ENCODE measurements around the gene SRPX2. TPM values are rescaled to one million over a fixed set of nuclear protein-coding genes. Genes with fewer than 3 reads are reported as not detected.

The SRPX2 gene
- polyA plus RNA-seq, 3 donors = not detected

GRCh38 chrX:100647739-100648138 is 3.7 kb downstream of the SRPX2 start:
- no peak for DNase-seq
- Histone ChIP-seq H3K36me3 (replicated peaks in 1 of 2; ENCODE audit: control insufficient read depth in 1 of 2, insufficient read depth in 2 of 2, low read length in 2 of 2) (no peaks in the 10 kb centered on the region), H3K79me2 (ENCODE audit: insufficient read depth, low read length) (no peaks in the 10 kb centered on the region), H3K27me3 (ENCODE audit: control insufficient read depth in 2 of 2, insufficient read depth in 2 of 2, low read length in 2 of 2) (peaks cover 21 to 27% of the 10 kb centered on the region in 2 donors), H3K9ac (ENCODE audit: insufficient read depth, low read length, poor library complexity, severe bottlenecking) (no peak overlapping the region), H3K4me2 (replicated peaks; ENCODE audit: extremely low read depth, low read length, poor library complexity, severe bottlenecking) (no peak overlapping the region), H3K9me3 (replicated peaks in 1 of 2; ENCODE audit: control insufficient read depth in 1 of 2, insufficient read depth in 1 of 2, low read length in 2 of 2) (no peaks in the 10 kb centered on the region), H4K20me1 (ENCODE audit: insufficient read depth, low read length) (no peaks in the 10 kb centered on the region), H3K27ac (ENCODE audit: low read depth in 1 of 2, low read length in 2 of 2) (no peak overlapping the region), H3K4me1 (ENCODE audit: control insufficient read depth in 1 of 2, insufficient read depth in 2 of 2, low read length in 2 of 2) (peaks cover 0 to 3% of the 10 kb centered on the region in 2 donors), H2AFZ (ENCODE audit: insufficient read depth, low read depth, low read length, poor library complexity, severe bottlenecking) (no peak overlapping the region), H3K4me3 (replicated peaks in 1 of 3; ENCODE audit: low read depth in 2 of 3, low read length in 3 of 3) (no peak overlapping the region)
- Mint-ChIP-seq H3K4me3 (peak overlapping the region in 1 of 2 donors; percentile 53), H3K4me1 (peaks cover 7% of the 10 kb centered on the region), H3K27me3 (ENCODE audit: low read depth in 3 of 3) (peaks cover 18 to 42% (median 20%) of the 10 kb centered on the region in 3 donors), H3K27ac (no peak overlapping the region), H3K36me3 (no peaks in the 10 kb centered on the region), H3K9me3 (peaks cover 0 to 2% (median 0%) of the 10 kb centered on the region in 7 donors)
- no peak for TF ChIP-seq CTCF (IDR thresholded peaks at IDR 0.05)
- 80% methylated on average over 1 of the region's 2 CpGs for WGBS (ENCODE audit: insufficient coverage)
- intact Hi-C loops (cut with micrococcal nuclease) = no loop called here

- H3K9ac ChIP-seq (ENCODE audit: insufficient read depth, low read length, poor library complexity, severe bottlenecking) = no peak overlapping the region
- Mint-ChIP-seq H3K27ac (no peak overlapping the region), H3K9me3 (peaks cover 0 to 3% (median 0%) of the 10 kb centered on the region in 7 donors), H3K27me3 (ENCODE audit: low read depth in 3 of 3) (peaks cover 18 to 48% (median 22%) of the 10 kb centered on the region in 3 donors), H3K4me3 (no peak overlapping the region), H3K36me3 (no peaks in the 10 kb centered on the region), H3K4me1 (peaks cover 5% of the 10 kb centered on the region)
- peaks cover 26 to 29% of the 10 kb centered on the region in 2 donors for H3K27me3 ChIP-seq (ENCODE audit: control insufficient read depth in 2 of 2, insufficient read depth in 2 of 2, low read length in 2 of 2)
- intact Hi-C loops (cut with micrococcal nuclease) = no loop called here
- no peaks in the 10 kb centered on the region for H4K20me1 ChIP-seq (ENCODE audit: insufficient read depth, low read length)
- DNase-seq = no peak
- no peak overlapping the region for H2AFZ ChIP-seq (ENCODE audit: insufficient read depth, low read depth, low read length, poor library complexity, severe bottlenecking)
- no peak overlapping the region for H3K4me3 ChIP-seq (replicated peaks in 1 of 3; ENCODE audit: low read depth in 2 of 3, low read length in 3 of 3)
- H3K4me1 ChIP-seq (ENCODE audit: control insufficient read depth in 1 of 2, insufficient read depth in 2 of 2, low read length in 2 of 2) = peaks cover 0 to 3% of the 10 kb centered on the region in 2 donors
- H3K4me2 ChIP-seq (replicated peaks; ENCODE audit: extremely low read depth, low read length, poor library complexity, severe bottlenecking) = no peak overlapping the region
- no CpG with 5 or more reads among the region's 8 CpGs for WGBS (ENCODE audit: insufficient coverage)
- H3K79me2 ChIP-seq (ENCODE audit: insufficient read depth, low read length) = no peaks in the 10 kb centered on the region
- no peaks in the 10 kb centered on the region for H3K36me3 ChIP-seq (replicated peaks in 1 of 2; ENCODE audit: control insufficient read depth in 1 of 2, insufficient read depth in 2 of 2, low read length in 2 of 2)
- no peak overlapping the region for H3K27ac ChIP-seq (ENCODE audit: low read depth in 1 of 2, low read length in 2 of 2)
- no peak for TF ChIP-seq CTCF (IDR thresholded peaks at IDR 0.05)
- no peaks in the 10 kb centered on the region for H3K9me3 ChIP-seq (replicated peaks in 1 of 2; ENCODE audit: control insufficient read depth in 1 of 2, insufficient read depth in 1 of 2, low read length in 2 of 2)
These were observed 4.7 kb downstream of the SRPX2 start for GRCh38 chrX:100648458-100649417.

All from CD14-positive monocyte (primary cell).